Neuron (in vitro differentiated cells): Measurements from ENCODE around the gene PRSS50.

Experiments used
- H2AFZ ChIP-seq: one replicate; pipeline ENCODE4 v1.6.1; 2013; ENCODE audit warnings: low read depth, mild to moderate bottlenecking, inconsistent platforms, low read length, moderate library complexity
- H3K27me3 ChIP-seq: one replicate; pipeline ENCODE4 v1.6.1; 2013; ENCODE audit warnings: low read length; ENCODE audit not compliant: insufficient read depth
- H3K36me3 ChIP-seq: one replicate; pipeline ENCODE4 v1.6.1; 2013; ENCODE audit warnings: low read length; ENCODE audit not compliant: insufficient read depth
- H3K4me1 ChIP-seq: one replicate; pipeline ENCODE4 v1.6.1; 2013; ENCODE audit warnings: low read length; ENCODE audit not compliant: insufficient read depth
- H3K4me3 ChIP-seq: 2 replicates; pipeline ENCODE4 v1.5.1; 2013; ENCODE audit warnings: mild to moderate bottlenecking, low read length, moderate library complexity
- H3K9me3 ChIP-seq: one replicate; pipeline ENCODE4 v1.6.1; 2013; ENCODE audit warnings: low read length

The PRSS50 gene

GRCh38 chr3:46671541-46672348, 45.9 kb downstream of the PRSS50 start:
- no peak overlapping the region for H2AFZ ChIP-seq
- no peaks in the 10 kb centered on the region for H3K27me3 ChIP-seq
- H3K4me3 ChIP-seq: no peak overlapping the region
- no peaks in the 10 kb centered on the region for H3K36me3 ChIP-seq
- no peaks in the 10 kb centered on the region for H3K4me1 ChIP-seq
- H3K9me3 ChIP-seq: no peaks in the 10 kb centered on the region

- H3K9me3 ChIP-seq: no peaks in the 10 kb centered on the region
- H3K27me3 ChIP-seq: no peaks in the 10 kb centered on the region
- no peaks in the 10 kb centered on the region for H3K36me3 ChIP-seq
- no peak overlapping the region for H2AFZ ChIP-seq
- no peaks in the 10 kb centered on the region for H3K4me1 ChIP-seq
- no peak overlapping the region for H3K4me3 ChIP-seq
Measured at GRCh38 chr3:46670891-46671427, 46.7 kb downstream of the PRSS50 start.

GRCh38 chr3:46670000-46670890, 47.4 kb downstream of the PRSS50 start:
- Histone ChIP-seq H3K36me3 (no peaks in the 10 kb centered on the region), H3K4me1 (no peaks in the 10 kb centered on the region), H3K27me3 (no peaks in the 10 kb centered on the region), H3K9me3 (no peaks in the 10 kb centered on the region), H3K4me3 (no peak overlapping the region), H2AFZ (no peak overlapping the region)

GRCh38 chr3:46669191-46669999, 48.3 kb downstream of the PRSS50 start:
- Histone ChIP-seq H3K27me3 (no peaks in the 10 kb centered on the region), H3K4me3 (no peak overlapping the region), H3K4me1 (no peaks in the 10 kb centered on the region), H3K36me3 (no peaks in the 10 kb centered on the region), H3K9me3 (no peaks in the 10 kb centered on the region), H2AFZ (no peak overlapping the region)

GRCh38 chr3:46668591-46668990, 49.1 kb downstream of the PRSS50 start:
- H3K9me3 ChIP-seq: no peaks in the 10 kb centered on the region
- H3K4me3 ChIP-seq: no peak overlapping the region
- peaks cover 2% of the 10 kb centered on the region for H3K27me3 ChIP-seq
- no peak overlapping the region for H2AFZ ChIP-seq
- no peaks in the 10 kb centered on the region for H3K36me3 ChIP-seq
- H3K4me1 ChIP-seq: no peaks in the 10 kb centered on the region

- peaks cover 2% of the 10 kb centered on the region for H3K27me3 ChIP-seq
Measured at GRCh38 chr3:46668116-46668515, 49.6 kb downstream of the PRSS50 start.

GRCh38 chr3:46667657-46668056, 50.0 kb downstream of the PRSS50 start:
- Histone ChIP-seq H3K36me3 (no peaks in the 10 kb centered on the region), H3K9me3 (no peaks in the 10 kb centered on the region), H2AFZ (no peak overlapping the region), H3K27me3 (peaks cover 2% of the 10 kb centered on the region), H3K4me1 (peaks cover 5% of the 10 kb centered on the region), H3K4me3 (no peak overlapping the region)

More at GRCh38 chr3:46668116-46668515, 49.6 kb downstream of the PRSS50 start:
- no peak overlapping the region for H2AFZ ChIP-seq
- H3K4me3 ChIP-seq: no peak overlapping the region
- peaks cover under 1% of the 10 kb centered on the region for H3K4me1 ChIP-seq
- H3K9me3 ChIP-seq: no peaks in the 10 kb centered on the region
- no peaks in the 10 kb centered on the region for H3K36me3 ChIP-seq

GRCh38 chr3:46667061-46667621, 50.5 kb downstream of the PRSS50 start:
- H3K4me1 ChIP-seq: peaks cover 5% of the 10 kb centered on the region
- no peaks in the 10 kb centered on the region for H3K36me3 ChIP-seq
- H3K9me3 ChIP-seq: no peaks in the 10 kb centered on the region
- no peak overlapping the region for H2AFZ ChIP-seq
- peaks cover 2% of the 10 kb centered on the region for H3K27me3 ChIP-seq
- no peak overlapping the region for H3K4me3 ChIP-seq

- H3K4me3 ChIP-seq: no peak overlapping the region
- H3K36me3 ChIP-seq: no peaks in the 10 kb centered on the region
- H2AFZ ChIP-seq: no peak overlapping the region
- peaks cover 5% of the 10 kb centered on the region for H3K4me1 ChIP-seq
- no peaks in the 10 kb centered on the region for H3K9me3 ChIP-seq
- H3K27me3 ChIP-seq: peaks cover 2% of the 10 kb centered on the region
Measured at GRCh38 chr3:46666453-46666845, 51.2 kb downstream of the PRSS50 start.

GRCh38 chr3:46665763-46666452, 51.8 kb downstream of the PRSS50 start:
- Histone ChIP-seq H3K4me1 (peaks cover 5% of the 10 kb centered on the region), H3K27me3 (peaks cover 2% of the 10 kb centered on the region), H3K36me3 (no peaks in the 10 kb centered on the region), H3K4me3 (no peak overlapping the region), H3K9me3 (no peaks in the 10 kb centered on the region), H2AFZ (no peak overlapping the region)

GRCh38 chr3:46664971-46665762, 52.5 kb downstream of the PRSS50 start:
- peaks cover 5% of the 10 kb centered on the region for H3K4me1 ChIP-seq
- no peak overlapping the region for H2AFZ ChIP-seq
- H3K4me3 ChIP-seq: no peak overlapping the region
- no peaks in the 10 kb centered on the region for H3K36me3 ChIP-seq
- no peaks in the 10 kb centered on the region for H3K9me3 ChIP-seq
- peaks cover 2% of the 10 kb centered on the region for H3K27me3 ChIP-seq
